H1 (cell line): Measurements from ENCODE around the gene LHPP. TPM values are rescaled to one million over a fixed set of nuclear protein-coding genes. Genes with fewer than 3 reads are reported as not detected.
"Not testable (repeated sequence)": the region's sequence is repeated elsewhere in the genome, so short reads cannot be mapped to it uniquely, and the experiment has no call there.

Experiments used
- CTCF ChIA-PET: fragments of 300-600 bp; sonication (Branson Sonifier 250); formaldehyde crosslinking; loops from one replicate; lab custom pipeline; 2021; ENCODE audit not compliant: partially characterized antibody; lab: Charles Lee
- POLR2A ChIA-PET: fragments of 300-600 bp; sonication (Branson Sonifier 250); formaldehyde crosslinking; loops from one replicate; lab custom pipeline; 2021; ENCODE audit warnings: inconsistent platforms; ENCODE audit not compliant: partially characterized antibody; lab: Charles Lee
- DNase-seq, 2 experiments: peaks; one replicate each; pipeline versions ENCODE4 v3.0.0 to v3.0.0-alpha.2; 2010 to 2022; ENCODE audit warnings: low spot score in 2 of 2, low read depth in 1 of 2, mixed read lengths in 1 of 2
- FAIRE-seq: peaks from 2 replicates; lab custom pipeline; 2011; peaks lifted over from hg19 to GRCh38; lab: Jason Lieb, UNC
- H2AFZ ChIP-seq: 2 replicates; pipeline ENCODE4 v1.8.1; 2012; ENCODE audit warnings: low read length, inconsistent platforms
- H2AK5ac ChIP-seq: 2 replicates; pipeline ENCODE4 v1.6.1; 2013; ENCODE audit warnings: low read depth, low read length
- H2BK120ac ChIP-seq: replicated peaks from 2 replicates; pipeline ENCODE3; 2013; ENCODE audit warnings: low read depth, low read length, inconsistent platforms
- H2BK12ac ChIP-seq: 2 replicates; pipeline ENCODE4 v1.6.1; 2013; ENCODE audit warnings: low read depth, low read length
- H2BK15ac ChIP-seq: 2 replicates; pipeline ENCODE4 v1.6.1; 2013; ENCODE audit warnings: low read length
- H2BK20ac ChIP-seq: 2 replicates; pipeline ENCODE4 v1.6.1; 2013; ENCODE audit warnings: low read length
- H2BK5ac ChIP-seq: 2 replicates; pipeline ENCODE4 v1.6.1; 2013; ENCODE audit warnings: low read depth, low read length
- H3K14ac ChIP-seq: 2 replicates; pipeline ENCODE4 v1.6.1; 2013; ENCODE audit warnings: inconsistent platforms; ENCODE audit not compliant: insufficient read length
- H3K18ac ChIP-seq: 2 replicates; pipeline ENCODE4 v1.6.1; 2013; ENCODE audit warnings: low read length; ENCODE audit errors: extremely low read depth
- H3K23ac ChIP-seq: 2 replicates; pipeline ENCODE4 v1.6.1; 2013; ENCODE audit warnings: inconsistent platforms; ENCODE audit not compliant: insufficient read length
- H3K23me2 ChIP-seq: 2 replicates; pipeline ENCODE4 v1.6.1; 2013; ENCODE audit warnings: low read depth, low read length
- H3K27ac ChIP-seq: 2 replicates; pipeline ENCODE4 v1.6.1; 2011; ENCODE audit warnings: low read depth, low read length, inconsistent platforms
- H3K27me3 ChIP-seq, 4 experiments: replicated peaks in 1 of 4; 1 replicate in 1 of 4; 2 replicates in 3 of 4; pipeline versions ENCODE4 v1.6.1 to v1.8.1; 2011 to 2013; ENCODE audit warnings: low read length in 3 of 4, mild to moderate bottlenecking in 3 of 4, inconsistent platforms in 2 of 4, mixed read lengths in 2 of 4, moderate library complexity in 1 of 4; ENCODE audit not compliant: control insufficient read depth in 3 of 4, insufficient read depth in 3 of 4; ENCODE audit errors: extremely low read depth in 1 of 4
- H3K36me3 ChIP-seq, 4 experiments: 2 replicates each; pipeline versions ENCODE4 v1.6.1 to v1.8.1; 2011 to 2013; ENCODE audit warnings: mild to moderate bottlenecking in 4 of 4, low read length in 3 of 4, moderate library complexity in 2 of 4, control low read depth in 1 of 4, inconsistent platforms in 1 of 4; ENCODE audit not compliant: insufficient read depth in 4 of 4, control insufficient read depth in 2 of 4
- H3K4ac ChIP-seq: replicated peaks from 2 replicates; pipeline ENCODE3; 2013; ENCODE audit warnings: low read length, low read depth, mixed read lengths, inconsistent platforms; ENCODE audit not compliant: insufficient read length
- H3K4me1 ChIP-seq, 4 experiments: replicated peaks in 1 of 4; 1 replicate in 1 of 4; 2 replicates in 3 of 4; pipeline versions ENCODE4 v1.6.1 to v1.8.1; 2011 to 2013; ENCODE audit warnings: low read length in 3 of 4, inconsistent platforms in 2 of 4, mixed read lengths in 1 of 4; ENCODE audit not compliant: insufficient read depth in 4 of 4, control insufficient read depth in 3 of 4
- H3K4me2 ChIP-seq, 2 experiments: 2 replicates each; pipeline versions ENCODE4 v1.6.1 to v1.8.1; 2011 to 2013; ENCODE audit warnings: low read depth in 2 of 2, low read length in 2 of 2, control low read depth in 1 of 2, inconsistent platforms in 1 of 2, mild to moderate bottlenecking in 1 of 2; ENCODE audit not compliant: insufficient read depth in 1 of 2
- H3K4me3 ChIP-seq, 4 experiments: fragments of 200-600, 300-600 bp in 1 of 4; sonication (generic), shearing (Covaris generic), sonication (Bioruptor Twin) in 1 of 4; 2 replicates each; pipeline versions ENCODE4 v1.5.1 to v1.8.1; 2011 to 2016; ENCODE audit warnings: low read length in 4 of 4, low read depth in 3 of 4, control low read depth in 2 of 4, inconsistent platforms in 2 of 4, mild to moderate bottlenecking in 2 of 4, mixed read lengths in 1 of 4, moderate library complexity in 1 of 4; ENCODE audit not compliant: insufficient read depth in 2 of 4; ENCODE audit errors: extremely low read depth in 1 of 4
- H3K56ac ChIP-seq: replicated peaks from 2 replicates; pipeline ENCODE3; 2013; ENCODE audit warnings: low read depth, mild to moderate bottlenecking, mixed read lengths, low read length, inconsistent platforms; ENCODE audit not compliant: insufficient read length
- H3K79me1 ChIP-seq: 2 replicates; pipeline ENCODE4 v1.6.1; 2013; ENCODE audit warnings: low read depth, low read length, control low read depth
- H3K79me2 ChIP-seq, 2 experiments: 2 replicates each; pipeline versions ENCODE4 v1.6.1 to v1.8.1; 2012 to 2013; ENCODE audit warnings: low read length in 2 of 2, mild to moderate bottlenecking in 2 of 2, inconsistent platforms in 1 of 2; ENCODE audit not compliant: insufficient read depth in 2 of 2, control insufficient read depth in 1 of 2
- H3K9ac ChIP-seq, 4 experiments: replicated peaks in 1 of 4; 1 replicate in 1 of 4; 2 replicates in 3 of 4; pipeline versions ENCODE4 v1.6.1 to v1.8.1; 2011 to 2013; ENCODE audit warnings: low read depth in 3 of 4, low read length in 3 of 4, control low read depth in 2 of 4, mild to moderate bottlenecking in 2 of 4, moderate library complexity in 2 of 4, inconsistent platforms in 1 of 4; ENCODE audit errors: extremely low read depth in 1 of 4
- H3K9me3 ChIP-seq, 2 experiments: 2 replicates each; pipeline versions ENCODE4 v1.6.1 to v1.8.1; 2012 to 2013; ENCODE audit warnings: mild to moderate bottlenecking in 2 of 2, moderate library complexity in 2 of 2, control low read depth in 1 of 2, inconsistent platforms in 1 of 2, low read depth in 1 of 2, low read length in 1 of 2, mixed read lengths in 1 of 2; ENCODE audit not compliant: insufficient read depth in 2 of 2
- H4K20me1 ChIP-seq, 2 experiments: replicated peaks in 1 of 2; 2 replicates each; pipeline versions ENCODE3 to v1.8.1; 2011 to 2013; ENCODE audit warnings: inconsistent platforms in 2 of 2, low read length in 2 of 2, mild to moderate bottlenecking in 1 of 2; ENCODE audit not compliant: insufficient read depth in 2 of 2, control insufficient read depth in 1 of 2
- H4K5ac ChIP-seq: 2 replicates; pipeline ENCODE4 v1.6.1; 2013; ENCODE audit warnings: low read length, low read depth, mixed read lengths, inconsistent platforms; ENCODE audit not compliant: insufficient read length
- H4K8ac ChIP-seq: 2 replicates; pipeline ENCODE4 v1.8.0; 2013; ENCODE audit warnings: mild to moderate bottlenecking, moderate library complexity, low read length, inconsistent platforms; ENCODE audit not compliant: insufficient read depth; ENCODE audit errors: extremely low read depth
- H4K91ac ChIP-seq: replicated peaks from 2 replicates; pipeline ENCODE3; 2013; ENCODE audit warnings: low read length, mixed read lengths, inconsistent platforms; ENCODE audit not compliant: insufficient read length
- WGBS, 2 experiments: shearing (Covaris generic) in 1 of 2; methylation state at CpG; one replicate each; pipeline versions ENCODE4 v1.1.6 to v1.1.7; 2013 to 2015; ENCODE audit warnings: low lambda C conversion rate in 2 of 2, mixed read lengths in 2 of 2, inconsistent platforms in 1 of 2, low coverage in 1 of 2, missing lambda C conversion rate in 1 of 2; ENCODE audit not compliant: insufficient replicate concordance in 2 of 2, insufficient coverage in 1 of 2, insufficient read length in 1 of 2; ENCODE audit errors: extremely low coverage in 1 of 2, missing lambda C conversion rate in 1 of 2; 5-methylcytosine and 5-hydroxymethylcytosine counted together
- polyA plus RNA-seq, 7 experiments: library from polyadenylated mRNA; depleted of rRNA in 3 of 7; stranded (reverse) in 5 of 7; unstranded in 2 of 7; fragments of >200 nt in 5 of 7; fragments of 200-250 nt in 2 of 7; gene quantifications; 1 replicate in 5 of 7; 2 replicates in 1 of 7; 4 replicates in 1 of 7; pipeline versions ENCODE4 v1.2.1 to v1.2.3, GENCODE V29; 2011 to 2013; ENCODE audit warnings: missing spikeins in 2 of 7, mixed read lengths in 2 of 7
- total RNA-seq: library from RNA; stranded (reverse); fragmentation: NEBNext Ultra II Directional; extraction: Animal tissue kit (Norgen Biotek cat#: 25700); gene quantifications from 2 replicates; pipeline ENCODE4 v1.2.1, GENCODE V29; 2021

LHPP gene
- total and polyA plus RNA-seq, 2 of the 8 experiments (the other 6 are each of a cell fraction or from before 2014, with no cell fraction given) = 26.0 to 45.0 TPM

- H4K5ac ChIP-seq, H3K23ac ChIP-seq, H3K18ac ChIP-seq, H3K9ac ChIP-seq, H2BK15ac ChIP-seq, H4K20me1 ChIP-seq, H3K79me2 ChIP-seq, H2BK5ac ChIP-seq, H3K4me1 ChIP-seq, H3K27ac ChIP-seq, H3K79me1 ChIP-seq, H2BK120ac ChIP-seq, FAIRE-seq, H3K4me2 ChIP-seq, H3K56ac ChIP-seq, H3K23me2 ChIP-seq, H3K27me3 ChIP-seq, H2BK20ac ChIP-seq, H2BK12ac ChIP-seq, H3K4ac ChIP-seq, H3K14ac ChIP-seq, H3K4me3 ChIP-seq, H2AFZ ChIP-seq, H3K36me3 ChIP-seq, POLR2A ChIA-PET, DNase-seq, H4K91ac ChIP-seq, H3K9me3 ChIP-seq, H2AK5ac ChIP-seq: not testable (repeated sequence)
- WGBS, 2 experiments = 91% methylated on average over 7 of the region's 19 CpGs; no CpG with 5 or more reads in 1 of the 2 experiments
- 0 out of 2 replicates have a peak overlapping the region, but pooled peaks have one; percentile 25 for H4K8ac ChIP-seq
- CTCF ChIA-PET = interaction anchor here (1.0 to 2.0 kb wide), 2 partner anchors 49 to 50 kb away, joined by 4 to 5 read pairs; no protein-coding TSS in a partner anchor
Observed at GRCh38 chr10:124610186-124610585, 148.6 kb downstream of the LHPP start.

GRCh38 chr10:124610851-124611250 is 149.2 kb downstream of the LHPP start:
- not testable (repeated sequence) for H2BK20ac ChIP-seq, H3K18ac ChIP-seq, H3K4me2 ChIP-seq, H4K8ac ChIP-seq, H2BK120ac ChIP-seq, H4K5ac ChIP-seq, H3K27me3 ChIP-seq, H4K20me1 ChIP-seq, H3K9me3 ChIP-seq, H3K4ac ChIP-seq, H3K27ac ChIP-seq, H2BK12ac ChIP-seq, H3K14ac ChIP-seq, H3K56ac ChIP-seq, H4K91ac ChIP-seq, H2BK5ac ChIP-seq, H3K4me1 ChIP-seq, H2AFZ ChIP-seq, H3K36me3 ChIP-seq, H3K23me2 ChIP-seq, DNase-seq, H3K79me1 ChIP-seq, H2BK15ac ChIP-seq, H2AK5ac ChIP-seq, H3K4me3 ChIP-seq, FAIRE-seq, H3K9ac ChIP-seq, H3K23ac ChIP-seq, H3K79me2 ChIP-seq
- POLR2A ChIA-PET = interaction anchor here (1.3 kb wide), 1 partner anchor 16 kb away, joined by 4 read pairs; no protein-coding TSS in a partner anchor
- CTCF ChIA-PET = interaction anchor here (1.2 to 2.7 kb wide), 2 partner anchors 10 to 32 kb away, joined by 3 to 12 read pairs; no protein-coding TSS in a partner anchor
- WGBS, 2 experiments = 95% methylated on average over 4 of the region's 17 CpGs; no CpG with 5 or more reads in 1 of the 2 experiments
